H9 (cell line): ENCODE measurements around the gene FADS1. TPM values are rescaled to one million over a fixed set of nuclear protein-coding genes. Genes with fewer than 3 reads are reported as not detected.

Experiments
- DNase-seq: peaks from one replicate; pipeline ENCODE4 v3.0.0-alpha.2; 2017
- H2AFZ ChIP-seq: one replicate; pipeline ENCODE4 v1.6.1; 2013; ENCODE audit warnings: mild to moderate bottlenecking, low read length, control low read depth, moderate library complexity
- H2AK5ac ChIP-seq: 2 replicates; pipeline ENCODE4 v1.6.1; 2013; ENCODE audit warnings: low read length, control low read depth, mixed read lengths; ENCODE audit not compliant: insufficient read length
- H2BK120ac ChIP-seq: one replicate; pipeline ENCODE4 v1.6.1; 2013; ENCODE audit warnings: low read depth, mild to moderate bottlenecking, low read length, control low read depth, inconsistent platforms; ENCODE audit not compliant: poor library complexity, severe bottlenecking
- H2BK12ac ChIP-seq: 2 replicates; pipeline ENCODE4 v1.6.1; 2013; ENCODE audit warnings: low read length, control low read depth, mixed read lengths, low read depth; ENCODE audit not compliant: insufficient read length
- H2BK15ac ChIP-seq: 2 replicates; pipeline ENCODE4 v1.6.1; 2013; ENCODE audit warnings: low read depth, low read length, control low read depth
- H2BK20ac ChIP-seq: one replicate; pipeline ENCODE4 v1.6.1; 2013; ENCODE audit warnings: low read depth, mild to moderate bottlenecking, low read length, control low read depth, inconsistent platforms; ENCODE audit not compliant: poor library complexity, severe bottlenecking
- H2BK5ac ChIP-seq: 2 replicates; pipeline ENCODE4 v1.6.1; 2013; ENCODE audit warnings: low read length, control low read depth, mixed read lengths; ENCODE audit not compliant: insufficient read length
- H3K14ac ChIP-seq: 2 replicates; pipeline ENCODE4 v1.6.1; 2013; ENCODE audit warnings: low read length, control low read depth; ENCODE audit not compliant: insufficient read depth
- H3K18ac ChIP-seq: 2 replicates; pipeline ENCODE4 v1.6.1; 2013; ENCODE audit warnings: low read depth, mild to moderate bottlenecking, mixed read lengths, low read length, control low read depth; ENCODE audit not compliant: insufficient read length
- H3K23ac ChIP-seq: 2 replicates; pipeline ENCODE4 v1.6.1; 2013; ENCODE audit warnings: low read length, control low read depth, mixed read lengths, low read depth; ENCODE audit not compliant: insufficient read length
- H3K23me2 ChIP-seq: 2 replicates; pipeline ENCODE4 v1.6.1; 2013; ENCODE audit warnings: low read depth, mild to moderate bottlenecking, mixed read lengths, low read length, control low read depth; ENCODE audit not compliant: insufficient read length, poor library complexity, severe bottlenecking
- H3K27ac ChIP-seq: 2 replicates; pipeline ENCODE4 v1.5.1; 2013; ENCODE audit warnings: low read length, control low read depth, mixed read lengths, low read depth; ENCODE audit not compliant: insufficient read length
- H3K27me3 ChIP-seq: 2 replicates; pipeline ENCODE4 v1.6.1; 2013; ENCODE audit warnings: low read length, control low read depth, inconsistent platforms; ENCODE audit not compliant: insufficient read depth
- H3K4ac ChIP-seq: 2 replicates; pipeline ENCODE4 v1.6.1; 2013; ENCODE audit warnings: low read depth, mild to moderate bottlenecking, control low read depth, inconsistent platforms, low read length, moderate library complexity
- H3K4me1 ChIP-seq: 2 replicates; pipeline ENCODE4 v1.6.1; 2013; ENCODE audit warnings: low read length, control low read depth, inconsistent platforms; ENCODE audit not compliant: insufficient read depth
- H3K4me2 ChIP-seq: 2 replicates; pipeline ENCODE4 v1.6.1; 2013; ENCODE audit warnings: low read length, control low read depth, mixed read lengths; ENCODE audit not compliant: insufficient read length, insufficient read depth
- H3K56ac ChIP-seq: 2 replicates; pipeline ENCODE4 v1.6.1; 2013; ENCODE audit warnings: low read depth, mild to moderate bottlenecking, mixed read lengths, low read length, control low read depth; ENCODE audit not compliant: insufficient read length
- H3K79me1 ChIP-seq: 2 replicates; pipeline ENCODE4 v1.6.1; 2013; ENCODE audit warnings: low read depth, mild to moderate bottlenecking, moderate library complexity, low read length, control low read depth, inconsistent platforms; ENCODE audit not compliant: insufficient read depth, poor library complexity, severe bottlenecking
- H3K79me2 ChIP-seq: 2 replicates; pipeline ENCODE4 v1.6.1; 2013; ENCODE audit warnings: low read length, control low read depth, inconsistent platforms; ENCODE audit not compliant: insufficient read depth
- H3K9ac ChIP-seq: 2 replicates; pipeline ENCODE4 v1.6.1; 2013; ENCODE audit warnings: low read length, control low read depth, mixed read lengths; ENCODE audit not compliant: insufficient read length; ENCODE audit errors: extremely low read depth
- H3K9me3 ChIP-seq: one replicate; pipeline ENCODE4 v1.6.1; 2013; ENCODE audit warnings: low read depth, low read length, inconsistent platforms; ENCODE audit not compliant: control insufficient read depth
- H3T11ph ChIP-seq: one replicate; pipeline ENCODE4 v1.6.1; 2013; ENCODE audit warnings: mild to moderate bottlenecking, low read length, control low read depth, inconsistent platforms
- H4K20me1 ChIP-seq: one replicate; pipeline ENCODE4 v1.6.1; 2013; ENCODE audit not compliant: control insufficient read depth, insufficient read length, insufficient read depth
- H4K5ac ChIP-seq: 2 replicates; pipeline ENCODE4 v1.6.1; 2013; ENCODE audit warnings: low read depth, mild to moderate bottlenecking, mixed read lengths, low read length, control low read depth; ENCODE audit not compliant: insufficient read length
- H4K8ac ChIP-seq: replicated peaks from 2 replicates; pipeline ENCODE4 v1.6.1; 2013; ENCODE audit warnings: low read length, control low read depth, mixed read lengths, low read depth; ENCODE audit not compliant: insufficient read length
- H4K91ac ChIP-seq: 2 replicates; pipeline ENCODE4 v1.6.1; 2013; ENCODE audit warnings: low read depth, mild to moderate bottlenecking, moderate library complexity, mixed read lengths, low read length, control low read depth; ENCODE audit not compliant: insufficient read length
- H3K27ac Mint-ChIP-seq, 3 experiments: 2 replicates in 2 of 3; 3 replicates in 1 of 3; pipeline ENCODE4 v1.8.0; 2020 to 2021; ENCODE audit warnings: mixed read lengths in 3 of 3, mild to moderate bottlenecking in 1 of 3, moderate library complexity in 1 of 3
- H3K27me3 Mint-ChIP-seq: 2 replicates; pipeline ENCODE4 v1.8.0; 2021; ENCODE audit warnings: low read depth, mild to moderate bottlenecking, moderate library complexity, mixed read lengths
- H3K36me3 Mint-ChIP-seq, 3 experiments: 2 replicates in 2 of 3; 3 replicates in 1 of 3; pipeline ENCODE4 v1.8.0; 2020 to 2021; ENCODE audit warnings: low read depth in 3 of 3, mixed read lengths in 3 of 3; ENCODE audit not compliant: insufficient read depth in 1 of 3
- H3K4me1 Mint-ChIP-seq, 2 experiments: 2 replicates each; pipeline ENCODE4 v1.8.0; 2020; ENCODE audit warnings: mixed read lengths in 2 of 2
- H3K4me3 Mint-ChIP-seq, 2 experiments: 2 replicates in 1 of 2; 3 replicates in 1 of 2; pipeline ENCODE4 v1.8.0; 2020 to 2021; ENCODE audit warnings: mild to moderate bottlenecking in 2 of 2, mixed read lengths in 2 of 2, moderate library complexity in 1 of 2
- H3K9me3 Mint-ChIP-seq, 2 experiments: 2 replicates in 1 of 2; 3 replicates in 1 of 2; pipeline ENCODE4 v1.8.0; 2020; ENCODE audit warnings: mild to moderate bottlenecking in 2 of 2, mixed read lengths in 2 of 2, moderate library complexity in 1 of 2
- CTCF ChIP-seq: fragments of 200-600 bp; sonication (generic); conservative IDR thresholded peaks from 3 replicates; pipeline ENCODE4 v1.8.0; 2021; ENCODE audit warnings: antibody characterized with exemption, mild to moderate bottlenecking
- WGBS: extraction: QIAGEN DNeasy Blood & Tissue Kit; methylation state at CpG from one replicate; pipeline ENCODE4 v1.1.7; 2013; ENCODE audit warnings: missing lambda C conversion rate, low lambda C conversion rate, mixed read lengths; ENCODE audit not compliant: insufficient read length; ENCODE audit errors: extremely low coverage; 5-methylcytosine and 5-hydroxymethylcytosine counted together
- total RNA-seq: library from RNA; stranded (reverse); gene quantifications from 2 replicates; pipeline ENCODE4 v1.2.1, GENCODE V29; 2021

FADS1 gene
- total RNA-seq, 1 experiment from 2014 or later, result 125 TPM

GRCh38 chr11:61802605-61803004, 14.2 kb downstream of the FADS1 start:
- no peak overlapping the region for H2BK20ac ChIP-seq
- no peak overlapping the region for H2BK12ac ChIP-seq
- no peak overlapping the region for H3K14ac ChIP-seq
- H4K8ac ChIP-seq, result no peak overlapping the region
- H3K23me2 ChIP-seq, result no peaks in the 10 kb centered on the region
- H3K9me3 Mint-ChIP-seq, result no peaks in the 10 kb centered on the region; a peak in 1 of 5 replicates
- H3K27ac Mint-ChIP-seq, result no peak overlapping the region
- no peaks in the 10 kb centered on the region for H3K9me3 ChIP-seq
- H3K27ac ChIP-seq, result no peak overlapping the region
- H2AK5ac ChIP-seq, result no peak overlapping the region
- no peak overlapping the region for H2AFZ ChIP-seq
- no peak overlapping the region for H2BK5ac ChIP-seq
- no peaks in the 10 kb centered on the region for H3K79me2 ChIP-seq
- no peak overlapping the region for H4K91ac ChIP-seq
- no peak overlapping the region for H3K4me3 Mint-ChIP-seq
- H3K23ac ChIP-seq, result no peak overlapping the region
- H3K27me3 Mint-ChIP-seq, result no peaks in the 10 kb centered on the region
- H3K4me1 ChIP-seq, result no peaks in the 10 kb centered on the region
- H3K4me1 Mint-ChIP-seq, result peaks cover 4% of the 10 kb centered on the region in 2 experiments; a peak in 1 of 4 replicates
- WGBS, result no CpG with 5 or more reads among the region's 6 CpGs
- no peak overlapping the region for H3K56ac ChIP-seq
- no peak overlapping the region for H2BK15ac ChIP-seq
- H3K18ac ChIP-seq, result no peak overlapping the region
- DNase-seq, result no peak
- TF ChIP-seq CTCF, result no peak
- no peak overlapping the region for H3K9ac ChIP-seq
- H3K4me2 ChIP-seq, result no peak overlapping the region
- H4K20me1 ChIP-seq, result no peaks in the 10 kb centered on the region
- no peaks in the 10 kb centered on the region for H3K79me1 ChIP-seq
- no peak overlapping the region for H4K5ac ChIP-seq
- H2BK120ac ChIP-seq, result no peak overlapping the region
- H3T11ph ChIP-seq, result no peak overlapping the region
- H3K27me3 ChIP-seq, result no peaks in the 10 kb centered on the region
- no peak overlapping the region for H3K4ac ChIP-seq
- peaks cover 34 to 82% (median 76%) of the 10 kb centered on the region in 3 experiments; a peak in 6 of 7 replicates for H3K36me3 Mint-ChIP-seq
